Kidney (tissue), 14 donors: ENCODE results near the gene IL18BP. TPM values are rescaled to one million over a fixed set of nuclear protein-coding genes. Genes with fewer than 3 reads are reported as not detected.

Experiments
- DNase-seq, 5 donors: peaks; one replicate each; pipeline ENCODE4 v3.0.0-alpha.2; 2013 to 2020
- FAIRE-seq: peaks from 2 replicates; lab custom pipeline; 2012; peaks lifted over from hg19 to GRCh38; lab: Jason Lieb, UNC
- H3K27ac ChIP-seq, 2 donors: one replicate each; pipeline ENCODE4 v1.7.0; 2013; ENCODE audit warnings: low read depth in 2 of 2, low read length in 2 of 2, inconsistent platforms in 1 of 2
- H3K27me3 ChIP-seq: one replicate; pipeline ENCODE4 v1.7.1; 2013; ENCODE audit warnings: low read length, inconsistent platforms; ENCODE audit not compliant: control insufficient read depth, insufficient read depth
- H3K36me3 ChIP-seq, 3 donors: one replicate each; pipeline versions ENCODE4 v1.7.0 to v1.7.1; 2013; ENCODE audit warnings: low read length in 3 of 3, control low read depth in 1 of 3, inconsistent platforms in 1 of 3; ENCODE audit not compliant: insufficient read depth in 3 of 3, control insufficient read depth in 2 of 3
- H3K4me1 ChIP-seq, 3 donors: one replicate each; pipeline versions ENCODE4 v1.7.0 to v1.7.1; 2013; ENCODE audit warnings: low read length in 3 of 3, inconsistent platforms in 1 of 3, low read depth in 1 of 3; ENCODE audit not compliant: control insufficient read depth in 2 of 3, insufficient read depth in 2 of 3
- H3K4me3 ChIP-seq, 3 donors: one replicate each; pipeline versions ENCODE4 v1.7.0 to v1.8.1; 2013; ENCODE audit warnings: low read length in 3 of 3, control low read depth in 1 of 3, inconsistent platforms in 1 of 3
- H3K9ac ChIP-seq, 3 donors: one replicate each; pipeline versions ENCODE4 v1.7.0 to v1.7.1; 2013; ENCODE audit warnings: low read length in 3 of 3, control low read depth in 1 of 3, inconsistent platforms in 1 of 3
- H3K9me3 ChIP-seq, 3 donors: one replicate each; pipeline versions ENCODE4 v1.7.0 to v1.7.1; 2013; ENCODE audit warnings: low read length in 3 of 3, control low read depth in 1 of 3, inconsistent platforms in 1 of 3; ENCODE audit not compliant: control insufficient read depth in 2 of 3, insufficient read depth in 1 of 3
- CTCF ChIP-seq: IDR thresholded peaks from 3 replicates; pipeline ENCODE4 v1.5.1; 2012; ENCODE audit warnings: mild to moderate bottlenecking, moderate library complexity, borderline replicate concordance; ENCODE audit not compliant: insufficient read depth; ENCODE audit errors: extremely low read depth
- intact Hi-C: fragments of 100-400 bp; cut with DNase I; formaldehyde crosslinking; loops from one replicate; pipeline ENCODE4 v1.11.1; 2022
- polyA plus RNA-seq: library from polyadenylated mRNA; stranded (reverse); fragments of 350-450 nt; fragmentation: Illumina TruSeq; extraction: RNeasy Lipid Tissue Mini Kit (QIAGEN cat#74804); gene quantifications from one replicate; pipeline ENCODE4 v1.2.3, GENCODE V29; 2014; ENCODE audit warnings: low read depth, low replicate concordance; ENCODE audit not compliant: insufficient read depth
- total RNA-seq: library from RNA; stranded (reverse); fragmentation: NEBNext Ultra II Directional; extraction: Animal tissue kit (Norgen Biotek cat#: 25700); gene quantifications from one replicate; pipeline ENCODE4 v1.2.1, GENCODE V29; 2021
- donor health status: control.
- donor health status: control.
- donor health status: control.
- donor health status: control.
- donor health status: control.
- donor health status: DM: yes; HTN: yes; CAD: no.
- donor health status: Normal renal cell carcinoma (clear cell type).

IL18BP gene
- total and polyA plus RNA-seq, 2 donors from 2014 or later = 19.5 to 21.1 TPM

- Histone ChIP-seq H3K36me3 (peaks cover 4 to 22% (median 10%) of the 10 kb centered on the region in 3 donors), H3K4me1 (no peaks in the 10 kb centered on the region), H3K27ac (no peak overlapping the region), H3K9ac (no peak overlapping the region), H3K27me3 (no peaks in the 10 kb centered on the region), H3K4me3 (no peak overlapping the region), H3K9me3 (no peaks in the 10 kb centered on the region)
- no peak for DNase-seq
- intact Hi-C loops = no loop called here
- TF ChIP-seq CTCF = no peak
- FAIRE-seq = no peak
Measured at GRCh38 chr11:71986131-71986530, 12.6 kb upstream of the IL18BP start.

- Histone ChIP-seq H3K27me3 (no peaks in the 10 kb centered on the region), H3K4me1 (no peaks in the 10 kb centered on the region), H3K9ac (no peak overlapping the region), H3K4me3 (no peak overlapping the region), H3K36me3 (peaks cover 4 to 22% (median 10%) of the 10 kb centered on the region in 3 donors), H3K9me3 (no peaks in the 10 kb centered on the region), H3K27ac (no peak overlapping the region)
- intact Hi-C loops = no loop called here
- TF ChIP-seq CTCF = no peak
- FAIRE-seq (no peak), DNase-seq (no peak)
Measured at GRCh38 chr11:71987521-71987920, 11.2 kb upstream of the IL18BP start.

GRCh38 chr11:71988050-71988449 lies 10.7 kb upstream of the IL18BP start:
- Histone ChIP-seq H3K9me3 (no peaks in the 10 kb centered on the region), H3K4me3 (no peak overlapping the region), H3K4me1 (no peaks in the 10 kb centered on the region), H3K27me3 (no peaks in the 10 kb centered on the region), H3K36me3 (peaks cover 4 to 18% (median 10%) of the 10 kb centered on the region in 3 donors), H3K27ac (no peak overlapping the region), H3K9ac (no peak overlapping the region)
- DNase-seq (no peak), FAIRE-seq (no peak)
- no peak for TF ChIP-seq CTCF
- intact Hi-C loops = no loop called here

- TF ChIP-seq CTCF = no peak
- no peak overlapping the region for H3K4me3 ChIP-seq
- FAIRE-seq (no peak), DNase-seq (no peak)
- intact Hi-C loops = no loop called here
- peaks cover 4 to 10% (median 9%) of the 10 kb centered on the region in 3 donors for H3K36me3 ChIP-seq
- H3K9ac ChIP-seq = no peak overlapping the region
- H3K4me1 ChIP-seq = no peaks in the 10 kb centered on the region
- no peak overlapping the region for H3K27ac ChIP-seq
- no peaks in the 10 kb centered on the region for H3K27me3 ChIP-seq
- H3K9me3 ChIP-seq = no peaks in the 10 kb centered on the region
Measured at GRCh38 chr11:71990701-71991100, 8.0 kb upstream of the IL18BP start.
